Hepatocyte (in vitro differentiated cells): ENCODE results near the gene NDUFB10. TPM values are rescaled to one million over a fixed set of nuclear protein-coding genes. Genes with fewer than 3 reads are reported as not detected.

Experiments
- DNase-seq: peaks from one replicate; pipeline ENCODE4 v3.0.0-alpha.2; 2016; ENCODE audit warnings: low spot score
- H2AFZ ChIP-seq: fragments of 200-600 bp; sonication (generic); 2 replicates; pipeline ENCODE4 v1.6.0; 2016; ENCODE audit warnings: antibody characterized with exemption, mild to moderate bottlenecking
- H3K27ac ChIP-seq: fragments of 200-600 bp; sonication (generic); 2 replicates; pipeline ENCODE4 v1.5.1; 2016; ENCODE audit warnings: mild to moderate bottlenecking
- H3K27me3 ChIP-seq: fragments of 200-600 bp; sonication (generic); 2 replicates; pipeline ENCODE4 v1.6.1; 2016
- H3K36me3 ChIP-seq: fragments of 200-600 bp; sonication (generic); replicated peaks from 2 replicates; pipeline ENCODE4 v1.5.1; 2016; ENCODE audit warnings: low read depth; ENCODE audit not compliant: insufficient read depth
- H3K4me1 ChIP-seq: fragments of 200-600 bp; sonication (generic); 2 replicates; pipeline ENCODE4 v1.5.1; 2016; ENCODE audit warnings: mild to moderate bottlenecking, moderate library complexity; ENCODE audit not compliant: insufficient read depth
- H3K4me2 ChIP-seq: fragments of 200-600 bp; sonication (generic); 2 replicates; pipeline ENCODE4 v1.6.0; 2016
- H3K4me3 ChIP-seq: fragments of 200-600 bp; sonication (generic); 2 replicates; pipeline ENCODE4 v1.5.1; 2016; ENCODE audit warnings: mild to moderate bottlenecking
- H3K79me2 ChIP-seq: fragments of 200-600 bp; sonication (generic); 2 replicates; pipeline ENCODE4 v1.6.0; 2017; ENCODE audit warnings: mild to moderate bottlenecking
- H3K9me2 ChIP-seq: fragments of 200-600 bp; sonication (generic); replicated peaks from 2 replicates; pipeline ENCODE4 v1.6.0; 2017; ENCODE audit warnings: mild to moderate bottlenecking; ENCODE audit not compliant: insufficient read depth
- H3K9me3 ChIP-seq: fragments of 200-600 bp; sonication (generic); 2 replicates; pipeline ENCODE4 v1.5.1; 2016; ENCODE audit warnings: low read depth, mild to moderate bottlenecking
- H4K20me1 ChIP-seq: fragments of 200-600 bp; sonication (generic); 2 replicates; pipeline ENCODE4 v1.6.0; 2016; ENCODE audit warnings: mild to moderate bottlenecking; ENCODE audit not compliant: insufficient read depth, poor library complexity, severe bottlenecking
- CTCF ChIP-seq: fragments of 200-600 bp; sonication (generic); IDR thresholded peaks from 2 replicates; pipeline ENCODE4 v1.5.1; 2016; ENCODE audit warnings: antibody characterized with exemption, mild to moderate bottlenecking; ENCODE audit not compliant: poor library complexity
- EZH2 ChIP-seq: fragments of 200-600 bp; sonication (generic); IDR thresholded peaks from 2 replicates; pipeline ENCODE4 v1.6.1; 2016; ENCODE audit warnings: antibody characterized with exemption, mild to moderate bottlenecking, borderline replicate concordance
- EZH2phosphoT487 ChIP-seq: fragments of 200-600 bp; sonication (generic); IDR thresholded peaks from one replicate; pipeline ENCODE4 v1.6.1; 2018; ENCODE audit warnings: antibody characterized with exemption, mild to moderate bottlenecking, low read depth, moderate library complexity; ENCODE audit not compliant: unreplicated experiment, severe bottlenecking
- WGBS: methylation state at CpG from one replicate; pipeline ENCODE4 v1.1.6; 2016; ENCODE audit warnings: low lambda C conversion rate; ENCODE audit errors: missing lambda C conversion rate; 5-methylcytosine and 5-hydroxymethylcytosine counted together
- polyA plus RNA-seq: library from polyadenylated mRNA; unstranded; fragments of >200 nt; fragmentation: Nextera tagmentation; extraction: Ambion mirVana; gene quantifications from 2 replicates; pipeline ENCODE4 v1.2.1, GENCODE V29; 2016
- total RNA-seq: library from RNA; depleted of rRNA; stranded (reverse); fragments of >200 nt; gene quantifications from 2 replicates; pipeline ENCODE4 v1.2.3, GENCODE V29; 2014

The NDUFB10 gene
- total and polyA plus RNA-seq, 2 experiments from 2014 or later: 234 to 244 TPM

DNA sequence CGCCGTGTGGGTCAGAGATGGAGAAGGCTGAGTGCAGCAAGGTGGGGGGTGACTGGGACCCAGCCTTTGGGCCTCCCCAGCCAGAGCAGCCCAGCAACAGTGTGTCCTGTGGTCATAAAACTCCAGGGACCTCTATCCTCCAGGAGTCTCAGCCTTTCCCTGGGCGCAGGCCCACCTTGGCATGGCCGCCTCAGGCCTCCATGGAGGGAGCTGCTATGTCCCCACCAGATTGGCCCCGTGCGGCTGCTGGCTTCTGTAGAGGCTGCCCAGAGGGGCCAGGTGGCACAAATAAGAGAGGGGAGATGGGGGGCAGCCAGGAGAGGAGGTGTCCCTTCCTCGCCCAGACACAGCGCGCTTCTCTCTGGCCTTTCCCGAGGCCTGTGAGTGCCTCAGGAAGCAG is 27.9 kb downstream of the NDUFB10 start:
- H3K4me1 ChIP-seq: peaks cover 36% of the 10 kb centered on the region
- peaks cover 28% of the 10 kb centered on the region for H3K27me3 ChIP-seq
- no peak overlapping the region for H3K4me3 ChIP-seq
- H3K79me2 ChIP-seq: peaks cover 22% of the 10 kb centered on the region
- no peak overlapping the region for H2AFZ ChIP-seq
- no peak overlapping the region for H3K4me2 ChIP-seq
- TF ChIP-seq EZH2phosphoT487: no peak
- WGBS: 100% methylated on average over 10 of the region's 10 CpGs
- H4K20me1 ChIP-seq: peaks cover 3% of the 10 kb centered on the region
- H3K9me3 ChIP-seq: no peaks in the 10 kb centered on the region
- H3K36me3 ChIP-seq: no peaks in the 10 kb centered on the region
- H3K9me2 ChIP-seq: no peaks in the 10 kb centered on the region
- DNase-seq: no peak
- H3K27ac ChIP-seq: no peak overlapping the region

GRCh38 chr16:1989209-1990100 is 30.1 kb downstream of the NDUFB10 start, which contains the start of gene SYNGR3:
TSS of gene SYNGR3 (plus strand) at chr16:1989970. CDS start at chr16:1990103, 133 bp downstream.
- Histone ChIP-seq H3K4me3 (peak within 1 kb of the TSS; percentile 15), H3K27ac (no peak within 1 kb of the TSS), H3K4me2 (peak within 1 kb of the TSS; percentile 82), H2AFZ (peak within 1 kb of the TSS; percentile 53), H3K9me3 (no peaks in the 10 kb centered on the region), H3K79me2 (peaks cover 22% of the 10 kb centered on the region), H3K9me2 (no peaks in the 10 kb centered on the region), H4K20me1 (peaks cover 3% of the 10 kb centered on the region), H3K4me1 (peaks cover 32% of the 10 kb centered on the region), H3K36me3 (no peaks in the 10 kb centered on the region), H3K27me3 (peaks cover 27% of the 10 kb centered on the region)
- DNase-seq: peak; percentile 56
- WGBS: 27% methylated on average over 16 of the region's 67 CpGs
- TF ChIP-seq CTCF (no peak), EZH2 (peak; percentile 43)

GRCh38 chr16:1990101-1990350 is 30.7 kb downstream of the NDUFB10 start:
- no peaks in the 10 kb centered on the region for H3K36me3 ChIP-seq
- WGBS: 0% methylated on average over 4 of the region's 25 CpGs

More at GRCh38 chr16:1990101-1990350, 30.7 kb downstream of the NDUFB10 start:
- Histone ChIP-seq H3K4me3 (no peak overlapping the region), H4K20me1 (peaks cover 3% of the 10 kb centered on the region), H3K4me1 (peaks cover 27% of the 10 kb centered on the region), H3K27ac (no peak overlapping the region), H3K27me3 (peaks cover 27% of the 10 kb centered on the region), H3K9me2 (no peaks in the 10 kb centered on the region), H3K79me2 (peaks cover 16% of the 10 kb centered on the region), H2AFZ (no peak overlapping the region), H3K9me3 (no peaks in the 10 kb centered on the region), H3K4me2 (peak overlapping the region; percentile 82)
- no peak for DNase-seq
- TF ChIP-seq EZH2phosphoT487: no peak
- no peak for TF ChIP-seq CTCF
- no peak for TF ChIP-seq EZH2
